ENCODE data around the gene SGO2. TPM values are rescaled to one million over a fixed set of nuclear protein-coding genes. Genes with fewer than 3 reads are reported as not detected.
"Not testable (repeated sequence)": the region's sequence is repeated elsewhere in the genome, so short reads cannot be mapped to it uniquely, and the experiment has no call there.

SGO2 gene
- total RNA-seq, 1 donor from 2014 or later, result 26.0 TPM

- intact Hi-C loops (cut with micrococcal nuclease), result no loop called here
Observed at GRCh38 chr2:200523158-200523557, 2.8 kb upstream of the SGO2 start.

DNA sequence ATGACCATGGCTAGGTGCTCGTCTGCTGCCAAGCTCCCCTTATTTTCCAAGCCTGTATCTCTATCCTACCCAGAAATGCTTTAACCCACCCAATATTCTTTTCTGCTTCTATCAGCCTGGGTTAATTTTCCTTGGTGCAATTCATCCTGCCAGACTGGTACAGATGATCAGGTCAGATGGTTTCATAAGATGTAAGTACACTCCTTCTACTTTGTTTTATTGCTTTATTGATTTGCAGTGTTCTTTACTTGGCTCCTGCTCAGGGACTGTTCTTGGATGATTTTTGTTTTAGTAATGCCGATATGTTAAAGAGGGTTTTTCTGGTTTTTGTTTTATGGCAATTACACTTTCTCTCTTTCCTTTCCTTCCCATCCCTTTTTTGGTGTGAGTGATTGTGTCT is 2.4 kb upstream of the SGO2 start:
- intact Hi-C loops (cut with micrococcal nuclease), result no loop called here

GRCh38 chr2:200525066-200525465 is 941 bp upstream of the SGO2 start:
- intact Hi-C loops (cut with micrococcal nuclease), result loop anchor here (5.0 kb wide), 4 partner anchors 673 to 1742 kb away; partner anchors contain the start of genes ALS2, FTCDNL1, NOP58 and STRADB

GRCh38 chr2:200525551-200525881 is 491 bp upstream of the SGO2 start:
- intact Hi-C loops (cut with micrococcal nuclease), result loop anchor here (5.0 kb wide), 4 partner anchors 673 to 1742 kb away; partner anchors contain the start of genes ALS2, FTCDNL1, NOP58 and STRADB

- intact Hi-C loops (cut with micrococcal nuclease), result loop anchor here (5.0 kb wide), 4 partner anchors 676 to 1739 kb away; partner anchors contain the start of genes ALS2, FTCDNL1, NOP58 and STRADB
Observed at GRCh38 chr2:200528228-200528627, 2.2 kb downstream of the SGO2 start.

GRCh38 chr2:200533754-200534153 is 7.7 kb downstream of the SGO2 start:
- intact Hi-C loops (cut with micrococcal nuclease), result no loop called here

GRCh38 chr2:200534572-200534971 is 8.6 kb downstream of the SGO2 start:
- intact Hi-C loops (cut with micrococcal nuclease), result no loop called here

DNA sequence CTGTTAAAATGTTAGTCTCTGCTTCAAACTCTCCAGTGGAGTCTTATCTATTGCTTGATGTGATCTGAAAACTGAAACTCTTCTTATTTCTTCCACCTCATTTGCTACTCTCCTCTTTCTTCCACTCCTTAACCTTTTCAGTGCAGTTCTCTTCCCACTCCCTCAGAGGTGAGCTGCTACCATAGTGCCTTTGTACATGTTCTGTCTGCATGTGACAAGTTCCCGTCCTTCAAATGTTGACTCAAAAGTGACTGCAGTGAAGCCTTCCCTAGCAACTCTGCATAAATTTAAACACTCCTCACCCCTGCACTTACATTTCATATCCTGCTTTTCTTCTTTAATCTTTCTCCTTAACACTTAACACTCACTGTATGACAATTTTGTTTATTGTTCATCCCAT is 12.1 kb downstream of the SGO2 start:
- intact Hi-C loops (cut with micrococcal nuclease), result no loop called here

- intact Hi-C loops (cut with micrococcal nuclease), result no loop called here
Observed at GRCh38 chr2:200540793-200541192, 14.8 kb downstream of the SGO2 start.

GRCh38 chr2:200566596-200566995 is 40.6 kb downstream of the SGO2 start:
- intact Hi-C loops (cut with micrococcal nuclease), result not testable (repeated sequence)

DNA sequence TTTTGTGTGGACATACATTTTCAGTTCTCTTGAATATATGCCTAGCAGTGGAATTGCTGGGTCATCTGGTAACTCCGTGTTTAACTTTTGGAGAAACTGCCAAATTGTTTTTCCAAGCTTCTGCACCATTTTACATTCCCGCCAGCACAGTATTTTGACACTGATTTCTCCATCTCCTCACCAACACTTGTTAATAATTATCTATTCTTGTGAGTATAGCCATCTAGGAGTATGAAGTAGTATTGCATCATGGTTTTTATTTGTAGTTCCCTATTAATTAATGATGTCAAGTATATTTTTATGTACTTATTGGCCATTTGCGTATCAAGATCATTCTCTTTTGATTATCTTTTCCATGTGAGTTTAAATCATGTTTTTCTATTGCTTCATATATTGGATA is 41.9 kb downstream of the SGO2 start:
- intact Hi-C loops (cut with micrococcal nuclease), result no loop called here

GRCh38 chr2:200575957-200576356 is 50.0 kb downstream of the SGO2 start:
- intact Hi-C loops (cut with micrococcal nuclease), result loop anchor here (1.0 to 5.0 kb wide), 6 partner anchors 127 to 656 kb away; no protein-coding TSS in a partner anchor

- intact Hi-C loops (cut with micrococcal nuclease), result loop anchor here (1.0 to 5.0 kb wide), 4 partner anchors 8 to 655 kb away; no protein-coding TSS in a partner anchor
Observed at GRCh38 chr2:200577027-200577426, 51.0 kb downstream of the SGO2 start.

DNA sequence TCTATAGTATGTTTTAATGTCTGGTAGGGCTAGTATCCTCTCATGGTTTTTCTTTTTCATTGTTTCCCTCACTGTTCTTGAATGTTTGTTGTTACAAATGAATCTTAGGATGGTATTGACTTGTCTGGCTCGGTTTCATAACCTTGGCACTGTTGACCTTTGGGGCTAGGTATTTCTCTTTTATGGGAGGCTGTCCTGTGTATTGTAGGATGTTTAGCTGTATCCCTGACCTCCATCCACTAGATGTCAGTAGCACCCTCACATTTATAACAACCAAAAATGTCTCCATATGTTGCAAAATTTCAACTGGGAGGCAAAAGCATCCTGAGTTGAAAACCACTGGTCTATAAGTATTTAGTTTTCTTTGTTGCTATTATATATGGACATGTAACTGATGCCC is 52.8 kb downstream of the SGO2 start:
- intact Hi-C loops (cut with micrococcal nuclease), result loop anchor here (2.0 to 5.0 kb wide), 5 partner anchors 232 to 654 kb away; partner anchors contain the start of gene BZW1

DNA sequence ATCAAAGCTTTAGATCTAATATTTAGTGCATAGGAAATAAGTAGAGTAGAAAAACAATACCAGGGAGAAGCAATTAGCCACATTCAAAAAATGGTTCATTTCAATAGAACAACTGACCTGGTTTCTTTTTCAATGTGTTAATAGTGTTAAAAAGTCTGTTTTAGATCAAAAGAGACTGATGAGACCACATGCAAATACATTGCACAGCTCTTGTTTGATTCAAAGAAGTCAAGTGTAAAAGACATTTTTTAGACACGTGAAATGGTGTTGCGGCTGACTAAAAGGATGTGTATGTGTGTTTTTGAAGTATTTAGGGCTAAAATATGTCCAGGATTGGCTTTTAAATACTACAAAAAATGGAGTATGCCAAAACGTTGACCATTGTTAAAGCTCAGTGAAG is 58.6 kb downstream of the SGO2 start:
- intact Hi-C loops (cut with micrococcal nuclease), result loop anchor here (1.0 kb wide), 1 partner anchor 7 kb away; no protein-coding TSS in a partner anchor

GRCh38 chr2:200585340-200585729 is 59.3 kb downstream of the SGO2 start:
- intact Hi-C loops (cut with micrococcal nuclease), result loop anchor here (1.0 kb wide), 1 partner anchor 8 kb away; no protein-coding TSS in a partner anchor

DNA sequence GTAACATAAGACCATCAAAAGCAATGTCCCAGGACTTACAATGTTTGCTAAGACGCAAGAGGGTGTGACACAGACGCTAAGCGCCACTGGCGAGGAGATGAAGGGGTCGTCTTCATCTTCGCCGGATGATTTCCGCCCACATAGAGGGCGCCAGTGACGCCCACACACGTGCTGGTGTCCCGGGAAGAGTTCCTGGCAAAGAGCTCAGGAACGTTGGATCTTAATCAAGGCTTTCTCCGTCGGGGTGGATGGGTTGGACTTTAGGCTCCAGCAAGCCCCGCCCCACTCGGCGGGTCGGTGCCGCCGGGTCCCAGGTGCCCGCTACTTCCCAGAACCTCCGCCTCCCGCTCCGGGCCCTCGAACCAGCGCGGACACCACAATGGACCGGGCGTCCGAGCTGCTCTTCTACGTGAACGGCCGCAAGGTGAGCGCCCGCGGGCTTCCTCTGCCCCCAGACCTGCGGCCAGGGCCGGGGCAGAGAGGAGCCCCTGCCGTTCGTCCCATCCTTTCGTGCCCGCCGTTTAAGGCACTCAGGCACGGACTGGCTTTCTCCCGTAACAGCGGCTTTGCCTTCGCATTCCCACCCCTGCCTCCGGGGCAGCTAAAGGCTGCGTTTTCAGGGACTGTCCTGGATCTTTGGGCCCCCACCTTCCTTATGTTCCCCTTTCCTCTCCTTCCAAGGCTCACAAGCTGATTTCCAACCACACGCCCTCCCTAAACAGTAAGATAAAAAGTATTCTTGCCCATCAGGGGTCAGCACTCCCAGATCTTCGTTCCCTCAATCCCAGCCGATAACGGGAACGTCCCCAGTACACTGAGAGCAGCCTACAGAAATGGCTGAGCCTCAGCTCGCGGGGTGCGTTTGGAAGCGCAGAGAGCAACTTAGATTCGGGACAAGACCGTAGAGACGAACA is 60.0 kb downstream of the SGO2 start, which contains the start of gene AOX1:
TSS of gene AOX1 (plus strand) at position 285 of the 914 bp plus-strand sequence. CDS start at position 380, 95 bp downstream.
- intact Hi-C loops (cut with micrococcal nuclease), result loop anchor here (1.0 kb wide), 1 partner anchor 9 kb away; no protein-coding TSS in a partner anchor

DNA sequence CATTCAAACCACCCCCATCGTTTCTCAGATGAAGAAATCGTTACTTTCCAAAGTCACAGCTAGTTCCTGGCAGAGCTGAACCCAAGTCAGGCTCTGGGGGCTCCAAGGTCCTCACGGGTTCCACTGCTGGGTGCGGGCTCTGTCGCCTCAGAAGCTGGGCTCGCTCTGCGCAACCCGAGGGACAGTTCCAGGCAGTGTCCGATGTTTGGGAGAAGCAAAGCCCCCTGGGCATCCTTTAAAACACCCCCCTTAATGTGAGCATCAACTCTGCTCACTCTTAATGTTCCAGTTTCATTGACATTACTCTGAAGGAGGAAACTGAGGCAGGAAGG is 60.6 kb downstream of the SGO2 start:
- intact Hi-C loops (cut with micrococcal nuclease), result no loop called here

DNA sequence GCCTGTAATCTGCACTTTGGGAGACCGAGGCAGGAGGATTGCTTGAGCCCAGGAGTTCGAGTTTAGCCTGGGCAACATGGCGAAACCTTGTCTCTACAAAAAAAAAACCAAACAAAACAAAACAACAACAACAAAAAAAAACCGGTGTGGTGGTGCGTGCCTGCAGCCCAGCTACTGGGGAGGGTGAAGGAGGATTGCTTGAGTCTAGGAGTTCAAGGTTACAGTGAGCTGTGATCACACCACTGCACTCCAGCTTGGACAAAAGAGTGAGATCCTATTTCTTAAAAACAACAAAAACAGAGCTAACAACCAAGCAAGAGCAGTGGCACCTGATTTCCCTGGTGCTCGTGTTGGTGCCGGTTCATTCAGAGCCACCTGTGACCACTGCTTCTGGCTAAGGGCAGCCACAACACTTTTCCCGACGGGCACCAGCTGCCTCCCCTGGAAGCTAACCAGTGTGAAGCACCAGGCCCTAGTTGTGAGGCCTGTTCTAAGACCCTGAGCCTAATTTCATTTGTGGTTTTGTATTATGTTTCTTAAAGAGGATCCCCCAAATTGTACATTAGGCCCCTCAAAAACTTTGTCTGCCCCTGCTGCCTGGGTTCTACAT is 61.1 kb downstream of the SGO2 start:
- intact Hi-C loops (cut with micrococcal nuclease), result no loop called here

DNA sequence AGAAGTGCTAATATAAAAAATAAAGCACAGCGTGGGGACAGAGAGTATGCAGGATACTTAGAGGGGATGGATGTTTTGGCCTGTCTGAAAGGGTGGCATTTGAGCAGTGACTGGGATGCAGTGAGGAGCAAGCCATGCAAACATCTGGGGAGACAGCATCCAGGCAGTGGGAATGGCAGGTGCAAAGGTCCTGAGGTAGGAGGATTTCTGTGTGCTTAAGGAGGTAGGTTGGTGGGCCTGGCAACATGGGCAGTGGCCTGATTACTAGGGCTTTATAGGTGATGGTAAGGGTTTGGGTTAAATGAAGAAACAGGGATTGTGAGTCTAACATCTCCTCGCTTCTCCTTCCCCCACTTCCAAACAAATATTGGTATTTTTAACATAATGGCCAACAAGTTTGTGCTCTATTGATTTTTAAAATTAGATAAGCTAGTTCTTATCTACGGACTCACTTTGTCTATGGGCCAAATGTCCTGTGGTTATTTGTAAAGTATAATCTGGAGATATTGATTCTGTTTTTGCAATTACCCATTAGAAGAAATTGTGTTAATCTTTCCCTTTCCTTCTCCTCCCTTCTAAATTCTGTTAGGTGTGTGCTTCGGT is 62.2 kb downstream of the SGO2 start:
- intact Hi-C loops (cut with micrococcal nuclease), result no loop called here

DNA sequence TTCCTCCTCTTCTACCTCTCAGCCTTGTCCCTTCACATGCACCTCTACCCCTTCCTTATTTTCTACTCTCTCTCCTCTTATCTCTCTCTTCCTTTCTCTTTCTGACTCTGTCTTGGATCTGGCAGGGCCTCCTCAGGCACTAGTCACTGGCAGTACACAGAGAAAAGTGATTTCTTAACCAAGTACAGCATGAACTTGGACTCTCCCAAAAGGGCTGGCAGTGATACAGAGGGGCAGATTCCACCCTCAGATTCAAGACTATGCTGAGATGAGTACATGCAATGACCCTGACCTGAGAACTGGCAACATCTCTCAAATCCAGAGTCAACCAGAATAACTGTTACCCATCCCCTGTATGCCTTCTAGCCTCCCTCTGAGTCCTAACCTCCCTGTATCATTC is 64.1 kb downstream of the SGO2 start:
- intact Hi-C loops (cut with micrococcal nuclease), result no loop called here

GRCh38 chr2:200591308-200591707 is 65.3 kb downstream of the SGO2 start:
- intact Hi-C loops (cut with micrococcal nuclease), result no loop called here
